K562 (cell line): ENCODE results near the gene ZNF296. TPM values are rescaled to one million over a fixed set of nuclear protein-coding genes. Genes with fewer than 3 reads are reported as not detected.

Experiments used
- CHD1 ChIP-seq: fragments of 200-600 bp; sonication (generic); IDR thresholded peaks from one replicate; pipeline ENCODE4 v1.6.1; 2012; ENCODE audit warnings: mild to moderate bottlenecking, moderate library complexity, low read length, inconsistent platforms
- HEY1 ChIP-seq: fragments of 250-450 bp; sonication (Bioruptor Pico); IDR thresholded peaks from 2 replicates; pipeline ENCODE4 v1.5.0; 2020; ENCODE audit warnings: mild to moderate bottlenecking, moderate library complexity, borderline replicate concordance
- KLF16 ChIP-seq: IDR thresholded peaks from 2 replicates; pipeline ENCODE4 v1.6.1; 2016; ENCODE audit warnings: antibody characterized with exemption
- LARP7 ChIP-seq: fragments of 450-650 bp; IDR thresholded peaks from 2 replicates; pipeline ENCODE4 v1.6.1; 2016
- MYBL2 ChIP-seq, 2 experiments: fragments of 450-650 bp in 1 of 2; sonication (generic) in 1 of 2; formaldehyde crosslinking in 1 of 2; IDR thresholded peaks; 2 replicates each; pipeline versions ENCODE4 v1.6.1 to v1.8.1; 2017 to 2022; ENCODE audit warnings: borderline replicate concordance in 1 of 2, inconsistent platforms in 1 of 2, low read depth in 1 of 2, mild to moderate bottlenecking in 1 of 2, missing genetic modification reagents in 1 of 2, moderate library complexity in 1 of 2
- NCOA2 ChIP-seq, 2 experiments: fragments of 450-650 bp; IDR thresholded peaks; 2 replicates each; pipeline ENCODE4 v1.6.1; 2018; ENCODE audit warnings: mild to moderate bottlenecking in 2 of 2, moderate library complexity in 1 of 2; ENCODE audit not compliant: partially characterized antibody in 2 of 2
- POLR2A ChIP-seq: fragments of 450-650 bp; conservative IDR thresholded peaks from 2 replicates; pipeline ENCODE4 v1.6.1; 2016
- POLR2G ChIP-seq: fragments of 200-400 bp; formaldehyde crosslinking; IDR thresholded peaks from 2 replicates; pipeline ENCODE4 v1.6.1; 2017; ENCODE audit warnings: low read depth, mild to moderate bottlenecking, antibody characterized with exemption, low read length, moderate library complexity
- SMC3 ChIP-seq: conservative IDR thresholded peaks from 2 replicates; pipeline ENCODE4 v1.6.1; 2011; ENCODE audit warnings: low read depth, low read length, improper control_type of control experiment; ENCODE audit not compliant: insufficient read depth
- ZNF133 ChIP-seq: fragments of 250-450 bp; sonication (Bioruptor Pico); IDR thresholded peaks from 2 replicates; pipeline ENCODE4 v1.4.0; 2020; ENCODE audit warnings: mild to moderate bottlenecking
- ZNF140 ChIP-seq: fragments of 250-450 bp; sonication (Bioruptor Pico); IDR thresholded peaks from 2 replicates; pipeline ENCODE4 v1.8.0; 2021; ENCODE audit warnings: moderate library complexity, mild to moderate bottlenecking, inconsistent platforms
- ZNF239 ChIP-seq: fragments of 250-450 bp; sonication (Bioruptor Pico); IDR thresholded peaks from 2 replicates; pipeline ENCODE4 v1.4.0; 2020; ENCODE audit warnings: mild to moderate bottlenecking
- ZNF3 ChIP-seq: fragments of 250-450 bp; sonication (Bioruptor Pico); IDR thresholded peaks from 2 replicates; pipeline ENCODE4 v1.5.0; 2021; ENCODE audit warnings: mild to moderate bottlenecking, moderate library complexity
- ZNF316 ChIP-seq: fragments of 450-650 bp; IDR thresholded peaks from 2 replicates; pipeline ENCODE4 v1.6.1; 2016
- ZNF408 ChIP-seq: fragments of 250-450 bp; sonication (Bioruptor Pico); IDR thresholded peaks from 2 replicates; pipeline ENCODE4 v1.4.0; 2020; ENCODE audit warnings: low read depth, mild to moderate bottlenecking, moderate library complexity
- ZNF764 ChIP-seq: fragments of 250-450 bp; sonication (Bioruptor Pico); IDR thresholded peaks from 2 replicates; pipeline ENCODE4 v1.4.0; 2020; ENCODE audit warnings: low read depth, mild to moderate bottlenecking, moderate library complexity
- polyA plus RNA-seq, 8 experiments: library from polyadenylated mRNA; depleted of rRNA in 4 of 8; stranded (reverse) in 5 of 8; unstranded in 3 of 8; fragments of >200 nt; fragmentation: Nextera tagmentation in 2 of 8; fragmentation: Illumina TruSeq in 1 of 8; extraction: Ambion mirVana in 2 of 8; extraction: Trizol in 1 of 8; gene quantifications; 2 replicates each; pipeline versions ENCODE4 v1.2.1 to v1.2.3, GENCODE V29; 2011 to 2014; ENCODE audit warnings: inconsistent platforms in 1 of 8, missing spikeins in 1 of 8
- total RNA-seq, 7 experiments: library from RNA; depleted of rRNA in 6 of 7; stranded (reverse); fragments of >200 nt in 6 of 7; fragmentation: Illumina TruSeq in 2 of 7; extraction: Trizol in 2 of 7; gene quantifications; 2 replicates each; pipeline versions ENCODE4 v1.2.1 to v1.2.3, GENCODE V29; 2011 to 2021; ENCODE audit warnings: low replicate concordance in 1 of 7
- TF ChIP-seq, protein P1 (sequence below): sonication (generic); formaldehyde crosslinking; IDR thresholded peaks from 2 replicates; pipeline ENCODE4 v1.8.0; 2022; ENCODE audit warnings: mild to moderate bottlenecking, missing genetic modification reagents
- TF ChIP-seq, protein P2 (sequence below): fragments of 450-650 bp; IDR thresholded peaks from 2 replicates; pipeline ENCODE4 v1.6.1; 2017; ENCODE audit warnings: antibody characterized with exemption
- TF ChIP-seq, protein P3 (sequence below): IDR thresholded peaks from 3 replicates; pipeline ENCODE4 v1.6.1; 2011; ENCODE audit warnings: borderline replicate concordance, mild to moderate bottlenecking; ENCODE audit not compliant: insufficient read length, insufficient read depth
- TF ChIP-seq, protein P4 (sequence below): fragments of 150-350 bp; conservative IDR thresholded peaks from 2 replicates; pipeline ENCODE4 v1.6.1; 2014; ENCODE audit warnings: low read length
- TF ChIP-seq, protein P5 (sequence below): IDR thresholded peaks from 2 replicates; pipeline ENCODE4 v1.6.1; 2011; ENCODE audit not compliant: insufficient read length; ENCODE audit errors: extremely low read depth

The ZNF296 gene
- total and polyA plus RNA-seq, 9 of the 15 experiments (the other 6 are each of a cell fraction or from before 2014, with no cell fraction given): 0.03 to 8.8 (median 0.47) TPM; not detected in 1

DNA sequence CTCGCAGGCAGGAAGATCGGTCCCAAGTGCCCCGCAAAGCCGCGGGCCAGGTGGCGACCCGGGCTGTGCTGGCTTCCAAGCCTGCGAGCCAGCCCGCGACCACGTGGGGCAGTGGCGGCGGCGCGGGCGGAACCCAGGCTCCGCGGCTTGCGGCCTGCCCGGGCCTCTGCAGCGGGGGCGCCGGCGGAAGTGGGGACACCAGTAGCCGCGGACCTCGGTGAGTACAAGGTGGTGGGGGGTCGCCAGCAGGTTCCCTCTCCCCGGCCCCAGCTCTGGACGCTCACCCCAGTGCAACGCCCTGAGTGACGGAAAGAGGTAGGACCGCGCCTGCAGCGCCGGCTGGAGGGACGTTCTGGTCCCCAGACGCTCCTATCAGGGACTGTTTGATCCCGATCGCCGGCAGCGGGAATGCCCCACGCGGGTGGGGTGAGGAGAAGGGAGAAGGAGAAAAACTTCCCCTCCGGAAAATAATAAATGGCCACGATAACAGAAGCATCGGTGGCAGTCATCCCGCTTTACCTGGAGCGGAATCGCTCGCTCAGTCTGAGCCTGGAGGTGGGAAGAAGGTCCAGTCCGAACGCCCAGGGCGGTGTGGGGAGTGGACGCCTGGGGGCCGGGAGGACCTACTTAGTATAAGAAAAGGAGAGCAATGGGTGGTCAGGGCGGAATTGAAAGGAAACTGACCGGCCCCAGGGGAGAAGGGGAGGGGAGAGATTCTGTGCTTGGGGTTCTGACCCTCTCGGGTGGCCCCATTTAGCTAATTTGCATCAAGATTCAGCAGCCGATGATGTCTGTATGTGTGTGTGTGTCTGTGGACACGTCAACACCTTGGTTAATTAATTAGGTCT, 3.0 kb upstream of the ZNF296 start, which contains the start of gene GEMIN7 (continued):
- TF ChIP-seq ZNF239 (CRISPR knock-in tag): peak; percentile 30; the same call in 1 of the 2 replicates
- TF ChIP-seq MYBL2 (IDR thresholded peaks at IDR 0.05; ENCODE audit: low read depth): no peak
- TF ChIP-seq MYBL2 (CRISPR knock-in tag; IDR thresholded peaks at IDR 0.05; ENCODE audit: borderline replicate concordance): no peak
- no peak for TF ChIP-seq NCOA2 (IDR thresholded peaks at IDR 0.05; ENCODE audit: partially characterized antibody in 2 of 2)
- TF ChIP-seq, protein P1, sequence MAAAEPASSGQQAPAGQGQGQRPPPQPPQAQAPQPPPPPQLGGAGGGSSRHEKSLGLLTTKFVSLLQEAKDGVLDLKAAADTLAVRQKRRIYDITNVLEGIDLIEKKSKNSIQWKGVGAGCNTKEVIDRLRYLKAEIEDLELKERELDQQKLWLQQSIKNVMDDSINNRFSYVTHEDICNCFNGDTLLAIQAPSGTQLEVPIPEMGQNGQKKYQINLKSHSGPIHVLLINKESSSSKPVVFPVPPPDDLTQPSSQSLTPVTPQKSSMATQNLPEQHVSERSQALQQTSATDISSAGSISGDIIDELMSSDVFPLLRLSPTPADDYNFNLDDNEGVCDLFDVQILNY (CRISPR knock-in tag): 0 out of 2 replicates have a peak, but pooled peaks have one; percentile 64
- no peak for TF ChIP-seq ZNF3
- peak; percentile 92 for TF ChIP-seq POLR2G
- no peak for TF ChIP-seq HEY1 (CRISPR knock-in tag)
- TF ChIP-seq, protein P2, sequence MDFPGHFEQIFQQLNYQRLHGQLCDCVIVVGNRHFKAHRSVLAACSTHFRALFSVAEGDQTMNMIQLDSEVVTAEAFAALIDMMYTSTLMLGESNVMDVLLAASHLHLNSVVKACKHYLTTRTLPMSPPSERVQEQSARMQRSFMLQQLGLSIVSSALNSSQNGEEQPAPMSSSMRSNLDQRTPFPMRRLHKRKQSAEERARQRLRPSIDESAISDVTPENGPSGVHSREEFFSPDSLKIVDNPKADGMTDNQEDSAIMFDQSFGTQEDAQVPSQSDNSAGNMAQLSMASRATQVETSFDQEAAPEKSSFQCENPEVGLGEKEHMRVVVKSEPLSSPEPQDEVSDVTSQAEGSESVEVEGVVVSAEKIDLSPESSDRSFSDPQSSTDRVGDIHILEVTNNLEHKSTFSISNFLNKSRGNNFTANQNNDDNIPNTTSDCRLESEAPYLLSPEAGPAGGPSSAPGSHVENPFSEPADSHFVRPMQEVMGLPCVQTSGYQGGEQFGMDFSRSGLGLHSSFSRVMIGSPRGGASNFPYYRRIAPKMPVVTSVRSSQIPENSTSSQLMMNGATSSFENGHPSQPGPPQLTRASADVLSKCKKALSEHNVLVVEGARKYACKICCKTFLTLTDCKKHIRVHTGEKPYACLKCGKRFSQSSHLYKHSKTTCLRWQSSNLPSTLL: no peak
- TF ChIP-seq, protein P3, sequence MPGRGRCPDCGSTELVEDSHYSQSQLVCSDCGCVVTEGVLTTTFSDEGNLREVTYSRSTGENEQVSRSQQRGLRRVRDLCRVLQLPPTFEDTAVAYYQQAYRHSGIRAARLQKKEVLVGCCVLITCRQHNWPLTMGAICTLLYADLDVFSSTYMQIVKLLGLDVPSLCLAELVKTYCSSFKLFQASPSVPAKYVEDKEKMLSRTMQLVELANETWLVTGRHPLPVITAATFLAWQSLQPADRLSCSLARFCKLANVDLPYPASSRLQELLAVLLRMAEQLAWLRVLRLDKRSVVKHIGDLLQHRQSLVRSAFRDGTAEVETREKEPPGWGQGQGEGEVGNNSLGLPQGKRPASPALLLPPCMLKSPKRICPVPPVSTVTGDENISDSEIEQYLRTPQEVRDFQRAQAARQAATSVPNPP: no peak
- TF ChIP-seq LARP7: no peak
- no peak for TF ChIP-seq ZNF140 (CRISPR knock-in tag)
- no peak for TF ChIP-seq ZNF133 (CRISPR knock-in tag)
- TF ChIP-seq KLF16: no peak
- TF ChIP-seq SMC3: peak; percentile 17; the same call in 1 of the 2 replicates
- TF ChIP-seq, protein P4, sequence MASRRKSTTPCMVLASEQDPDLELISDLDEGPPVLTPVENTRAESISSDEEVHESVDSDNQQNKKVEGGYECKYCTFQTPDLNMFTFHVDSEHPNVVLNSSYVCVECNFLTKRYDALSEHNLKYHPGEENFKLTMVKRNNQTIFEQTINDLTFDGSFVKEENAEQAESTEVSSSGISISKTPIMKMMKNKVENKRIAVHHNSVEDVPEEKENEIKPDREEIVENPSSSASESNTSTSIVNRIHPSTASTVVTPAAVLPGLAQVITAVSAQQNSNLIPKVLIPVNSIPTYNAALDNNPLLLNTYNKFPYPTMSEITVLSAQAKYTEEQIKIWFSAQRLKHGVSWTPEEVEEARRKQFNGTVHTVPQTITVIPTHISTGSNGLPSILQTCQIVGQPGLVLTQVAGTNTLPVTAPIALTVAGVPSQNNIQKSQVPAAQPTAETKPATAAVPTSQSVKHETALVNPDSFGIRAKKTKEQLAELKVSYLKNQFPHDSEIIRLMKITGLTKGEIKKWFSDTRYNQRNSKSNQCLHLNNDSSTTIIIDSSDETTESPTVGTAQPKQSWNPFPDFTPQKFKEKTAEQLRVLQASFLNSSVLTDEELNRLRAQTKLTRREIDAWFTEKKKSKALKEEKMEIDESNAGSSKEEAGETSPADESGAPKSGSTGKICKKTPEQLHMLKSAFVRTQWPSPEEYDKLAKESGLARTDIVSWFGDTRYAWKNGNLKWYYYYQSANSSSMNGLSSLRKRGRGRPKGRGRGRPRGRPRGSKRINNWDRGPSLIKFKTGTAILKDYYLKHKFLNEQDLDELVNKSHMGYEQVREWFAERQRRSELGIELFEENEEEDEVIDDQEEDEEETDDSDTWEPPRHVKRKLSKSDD: 0 out of 2 replicates have a peak, but pooled peaks have one; percentile 5
- TF ChIP-seq ZNF408: no peak
- no peak for TF ChIP-seq ZNF316
- no peak for TF ChIP-seq CHD1
- TF ChIP-seq, protein P5, sequence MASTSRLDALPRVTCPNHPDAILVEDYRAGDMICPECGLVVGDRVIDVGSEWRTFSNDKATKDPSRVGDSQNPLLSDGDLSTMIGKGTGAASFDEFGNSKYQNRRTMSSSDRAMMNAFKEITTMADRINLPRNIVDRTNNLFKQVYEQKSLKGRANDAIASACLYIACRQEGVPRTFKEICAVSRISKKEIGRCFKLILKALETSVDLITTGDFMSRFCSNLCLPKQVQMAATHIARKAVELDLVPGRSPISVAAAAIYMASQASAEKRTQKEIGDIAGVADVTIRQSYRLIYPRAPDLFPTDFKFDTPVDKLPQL: no peak
- no peak; the same call in 1 of the 2 replicates for TF ChIP-seq ZNF764 (CRISPR knock-in tag)
- peak; percentile 83 for TF ChIP-seq POLR2A
